Stimulated activated CD4-positive, alpha-beta T cell treated with anti-CD3 and anti-CD28 coated beads, Interleukin-1b, Interleukin-23, amount 100 ng/mL, for 4 hours (primary cell): ENCODE results near the gene GATA2.

ENCODE experiments used
- DNase-seq, 2 donors: peaks; one replicate each; pipeline ENCODE4 v3.0.0-alpha.2; 2020; ENCODE audit warnings: low read depth in 2 of 2

GATA2 gene

GRCh38 chr3:128492671-128493569 is at the start of gene GATA2:
Gene GATA2, minus strand, starts transcription at chr3:128493201. Its CDS starts 6,170 bp downstream, at chr3:128487031.
- peak in 1 of 2 donors; percentile 28 for DNase-seq

GRCh38 chr3:128541246-128541645 is 48.2 kb upstream of the GATA2 start:
- no peak for DNase-seq

GRCh38 chr3:128539376-128539775 is 46.4 kb upstream of the GATA2 start:
- no peak for DNase-seq

GRCh38 chr3:128537091-128537703 is 44.2 kb upstream of the GATA2 start:
- no peak for DNase-seq

GRCh38 chr3:128532012-128532983 is 39.3 kb upstream of the GATA2 start:
- DNase-seq: no peak

GRCh38 chr3:128524374-128525299 is 31.6 kb upstream of the GATA2 start:
- no peak for DNase-seq

- no peak for DNase-seq
Observed at GRCh38 chr3:128523591-128523990, 30.6 kb upstream of the GATA2 start.

- DNase-seq: no peak
Observed at GRCh38 chr3:128521715-128522114, 28.7 kb upstream of the GATA2 start.

GRCh38 chr3:128518587-128519490 is 25.8 kb upstream of the GATA2 start:
- DNase-seq: no peak

GRCh38 chr3:128517648-128518047 is 24.6 kb upstream of the GATA2 start:
- no peak for DNase-seq

GRCh38 chr3:128515967-128516366 is 23.0 kb upstream of the GATA2 start:
- no peak for DNase-seq

- no peak for DNase-seq
Observed at GRCh38 chr3:128508852-128509251, 15.9 kb upstream of the GATA2 start.

- no peak for DNase-seq
Observed at GRCh38 chr3:128506754-128507153, 13.8 kb upstream of the GATA2 start.

GRCh38 chr3:128505771-128506170 is 12.8 kb upstream of the GATA2 start:
- no peak for DNase-seq

GRCh38 chr3:128504963-128505730 is 12.1 kb upstream of the GATA2 start:
- no peak for DNase-seq

GRCh38 chr3:128504533-128504915 is 11.5 kb upstream of the GATA2 start:
- no peak for DNase-seq

- DNase-seq: no peak
Observed at GRCh38 chr3:128503751-128504532, 10.9 kb upstream of the GATA2 start.

- no peak for DNase-seq
Observed at GRCh38 chr3:128503164-128503651, 10.2 kb upstream of the GATA2 start.
